Glutamatergic neuron (in vitro differentiated cells): Measurements from ENCODE around the gene C1RL. TPM values are rescaled to one million over a fixed set of nuclear protein-coding genes. Genes with fewer than 3 reads are reported as not detected.

Experiments used
- DNase-seq: peaks from one replicate; pipeline ENCODE4 v3.0.0; 2022
- H3K27ac Mint-ChIP-seq: one replicate; pipeline ENCODE4 v1.8.0; 2020; ENCODE audit warnings: mild to moderate bottlenecking, mixed read lengths, inconsistent platforms; ENCODE audit not compliant: unreplicated experiment
- H3K27me3 Mint-ChIP-seq: one replicate; pipeline ENCODE4 v1.8.0; 2020; ENCODE audit warnings: mild to moderate bottlenecking, moderate library complexity, mixed read lengths, inconsistent platforms; ENCODE audit not compliant: unreplicated experiment
- H3K36me3 Mint-ChIP-seq: one replicate; pipeline ENCODE4 v1.8.0; 2020; ENCODE audit warnings: mild to moderate bottlenecking, mixed read lengths, inconsistent platforms; ENCODE audit not compliant: unreplicated experiment
- H3K4me1 Mint-ChIP-seq: one replicate; pipeline ENCODE4 v1.8.0; 2020; ENCODE audit warnings: mild to moderate bottlenecking, low read depth, mixed read lengths, inconsistent platforms; ENCODE audit not compliant: unreplicated experiment
- H3K4me3 Mint-ChIP-seq: one replicate; pipeline ENCODE4 v1.8.0; 2020; ENCODE audit warnings: mild to moderate bottlenecking, mixed read lengths, inconsistent platforms; ENCODE audit not compliant: unreplicated experiment
- H3K9me3 Mint-ChIP-seq: one replicate; pipeline ENCODE4 v1.8.0; 2020; ENCODE audit warnings: mild to moderate bottlenecking, moderate library complexity, mixed read lengths, inconsistent platforms; ENCODE audit not compliant: unreplicated experiment
- CTCF ChIP-seq: fragments of 200-600 bp; sonication (generic); IDR thresholded peaks from one replicate; pipeline ENCODE4 v1.5.0; 2021; ENCODE audit not compliant: partially characterized antibody, unreplicated experiment
- total RNA-seq: library from RNA; stranded (reverse); fragmentation: NEBNext Ultra II Directional; extraction: Animal tissue kit (Norgen Biotek cat#: 25700); gene quantifications from one replicate; pipeline ENCODE4 v1.2.1, GENCODE V29; 2021; ENCODE audit not compliant: unreplicated experiment

The C1RL gene
- total RNA-seq, 1 donor from 2014 or later: 12.8 TPM

GRCh38 chr12:7131502-7131866 is 22.5 kb upstream of the C1RL start:
- H3K4me3 Mint-ChIP-seq: peak overlapping the region; percentile 95
- H3K27ac Mint-ChIP-seq: peak overlapping the region; percentile 93
- TF ChIP-seq CTCF: no peak
- peaks cover 29% of the 10 kb centered on the region for H3K27me3 Mint-ChIP-seq
- peaks cover 17% of the 10 kb centered on the region for H3K9me3 Mint-ChIP-seq
- DNase-seq: no peak
- peaks cover 10% of the 10 kb centered on the region for H3K4me1 Mint-ChIP-seq
- H3K36me3 Mint-ChIP-seq: peaks cover 25% of the 10 kb centered on the region

- Mint-ChIP-seq H3K9me3 (peaks cover 17% of the 10 kb centered on the region), H3K4me1 (peaks cover 10% of the 10 kb centered on the region), H3K36me3 (peaks cover 20% of the 10 kb centered on the region), H3K27ac (peak overlapping the region; percentile 93), H3K27me3 (peaks cover 30% of the 10 kb centered on the region), H3K4me3 (peak overlapping the region; percentile 95)
- no peak for TF ChIP-seq CTCF
- DNase-seq: peak; percentile 74
Observed at GRCh38 chr12:7130701-7131501, 21.9 kb upstream of the C1RL start.

DNA sequence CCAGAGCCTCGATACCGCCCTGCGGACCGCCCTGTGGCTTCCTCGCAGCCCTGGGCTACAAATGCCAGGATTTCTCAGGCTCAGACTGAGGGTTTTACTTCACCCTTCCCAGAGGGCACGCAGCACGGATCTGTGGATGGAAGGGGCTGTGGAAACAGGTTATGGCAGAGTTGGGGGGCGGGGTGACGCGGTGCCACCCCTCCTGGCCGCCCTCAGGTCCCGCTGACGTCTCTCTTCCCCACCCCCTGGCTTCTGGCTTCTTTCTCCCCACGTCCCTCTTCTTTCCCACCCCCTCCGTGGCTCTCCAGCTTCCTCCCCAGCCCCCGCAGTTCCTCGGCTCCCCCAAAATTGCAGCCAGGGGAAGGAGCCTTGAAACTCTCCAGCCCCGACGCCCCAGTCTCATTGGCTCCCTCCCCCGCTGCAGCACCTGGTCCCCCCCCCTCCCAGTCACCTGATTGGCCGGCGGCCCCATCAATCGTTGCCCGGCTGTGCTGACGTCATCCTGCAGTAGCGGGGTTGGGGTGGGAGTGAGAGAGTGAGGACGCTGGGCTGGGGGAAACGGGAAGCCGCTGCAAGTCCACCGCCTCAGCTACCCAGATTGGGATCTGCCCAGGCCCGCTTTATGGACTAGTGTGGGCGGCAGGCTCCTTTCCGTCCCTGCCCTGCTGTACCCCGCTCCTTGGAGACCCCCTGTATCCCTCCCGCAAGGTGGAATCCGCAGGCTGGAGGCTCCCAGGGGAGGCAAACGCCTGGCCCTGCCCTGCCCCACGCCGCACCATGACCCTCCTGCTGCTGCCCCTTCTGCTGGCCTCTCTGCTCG is 21.1 kb upstream of the C1RL start, which contains the start of gene CLSTN3:
TSS of gene CLSTN3 (plus strand) at position 500 of the 820 bp plus-strand sequence. CDS start at position 778, 278 bp downstream.
- Mint-ChIP-seq H3K4me1 (peaks cover 10% of the 10 kb centered on the region), H3K9me3 (peaks cover 17% of the 10 kb centered on the region), H3K27ac (peak within 1 kb of the TSS; percentile 93), H3K36me3 (peaks cover 13% of the 10 kb centered on the region), H3K27me3 (peaks cover 25% of the 10 kb centered on the region), H3K4me3 (peak within 1 kb of the TSS; percentile 95)
- TF ChIP-seq CTCF: no peak
- peak; percentile 90 for DNase-seq

- peaks cover 20% of the 10 kb centered on the region for H3K27me3 Mint-ChIP-seq
- H3K4me3 Mint-ChIP-seq: peak overlapping the region; percentile 95
- no peak for TF ChIP-seq CTCF
- no peak overlapping the region for H3K27ac Mint-ChIP-seq
- H3K36me3 Mint-ChIP-seq: peaks cover 6% of the 10 kb centered on the region
- no peak for DNase-seq
- H3K4me1 Mint-ChIP-seq: peaks cover 10% of the 10 kb centered on the region
- H3K9me3 Mint-ChIP-seq: peaks cover 13% of the 10 kb centered on the region
Observed at GRCh38 chr12:7129287-7129871, 20.4 kb upstream of the C1RL start.
